Hepatic stellate cell (primary cell): Measurements from ENCODE around the gene SOX8.
A peak's percentile ranks its signal among the peaks of the same experiment; 100 is the strongest.
"Not testable (repeated sequence)": the region's sequence is repeated elsewhere in the genome, so short reads cannot be mapped to it uniquely, and the experiment has no call there.

ENCODE experiments used
- DNase-seq: peaks from one replicate; pipeline ENCODE4 v3.0.0; 2011; ENCODE audit warnings: low spot score

The SOX8 gene

DNA sequence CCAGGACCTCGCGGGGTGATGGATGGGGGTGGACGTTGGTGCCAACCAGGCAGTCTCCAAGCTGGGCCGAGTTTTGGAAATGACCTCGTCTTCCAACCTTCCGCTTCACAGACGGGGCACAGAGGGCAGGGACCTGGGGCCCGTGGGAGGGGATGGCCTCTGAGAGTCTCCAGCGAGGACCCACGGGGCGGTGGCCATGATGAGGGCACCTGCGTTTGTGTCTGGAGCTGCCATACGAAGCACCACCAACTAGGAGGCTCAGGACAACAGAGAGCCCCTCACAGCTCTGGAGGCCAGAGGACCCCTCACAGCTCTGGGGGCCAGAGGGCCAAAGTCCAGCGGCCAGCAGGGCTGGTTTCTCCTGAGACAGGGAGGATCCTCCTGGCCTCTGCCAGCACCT lies 26.5 kb downstream of the SOX8 start:
- DNase-seq: no peak

DNA sequence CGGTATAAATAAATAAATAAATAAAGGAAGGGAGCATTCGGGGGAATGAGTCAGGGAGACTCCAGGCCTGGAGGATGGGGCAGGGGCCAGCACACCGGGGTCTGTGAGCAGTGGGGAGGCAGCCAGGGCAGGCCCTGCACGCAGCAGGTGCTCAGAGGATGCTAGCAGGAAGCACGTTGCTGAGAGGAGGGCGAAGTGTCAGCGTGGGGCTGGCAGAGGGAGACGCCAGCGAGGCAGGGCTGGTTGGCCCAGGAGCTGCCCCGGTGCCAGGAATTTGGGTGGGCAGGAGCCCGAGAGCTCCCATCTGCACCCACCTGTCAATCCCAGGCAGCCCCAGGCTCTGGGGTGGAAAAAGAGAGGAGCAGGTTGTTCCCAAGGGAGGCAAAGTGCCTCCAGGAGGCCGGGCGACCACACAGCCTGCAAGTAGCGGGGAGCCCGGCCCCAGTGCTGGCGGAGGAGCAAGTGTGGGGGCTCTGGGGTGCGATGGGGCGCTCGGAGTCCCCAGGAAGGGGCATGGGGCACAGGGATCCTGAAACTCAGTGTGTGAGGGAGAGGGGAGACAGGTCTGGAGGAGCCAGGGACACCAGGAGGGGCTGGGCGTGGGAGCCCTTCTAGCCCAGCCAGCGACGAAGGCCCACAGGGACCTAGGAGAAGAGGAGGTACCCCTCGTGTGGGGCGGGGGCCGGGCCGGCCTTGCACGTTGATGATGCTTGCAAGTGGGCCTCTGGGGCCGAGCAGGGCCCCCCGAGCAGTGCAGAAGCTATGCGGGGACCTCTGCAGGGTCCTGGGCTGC lies 28.0 kb downstream of the SOX8 start:
- DNase-seq: no peak

DNA sequence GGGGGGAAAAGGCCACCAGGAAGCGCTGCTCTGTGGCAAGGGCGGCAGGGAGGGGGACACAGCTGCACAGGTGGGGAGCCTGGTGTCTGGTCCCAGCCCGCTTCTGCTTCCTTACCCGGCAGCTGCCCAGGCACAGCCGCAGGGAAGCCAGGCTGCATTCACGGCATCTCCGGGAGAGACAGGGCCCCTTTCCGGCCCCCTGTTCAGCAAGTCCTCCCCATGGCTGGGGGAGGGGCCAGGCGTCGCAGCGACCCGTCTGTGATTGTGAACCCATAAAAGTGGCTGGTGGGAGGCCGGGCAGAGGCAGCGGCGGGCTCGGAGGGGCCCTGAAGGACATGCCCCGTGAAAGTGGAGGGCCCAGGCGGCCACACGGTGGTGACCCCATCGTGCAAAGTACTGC lies 28.7 kb downstream of the SOX8 start:
- DNase-seq: no peak

GRCh38 chr16:1010815-1011214 lies 29.2 kb downstream of the SOX8 start:
- DNase-seq: no peak

GRCh38 chr16:1011316-1012082 lies 29.9 kb downstream of the SOX8 start:
- DNase-seq: no peak

DNA sequence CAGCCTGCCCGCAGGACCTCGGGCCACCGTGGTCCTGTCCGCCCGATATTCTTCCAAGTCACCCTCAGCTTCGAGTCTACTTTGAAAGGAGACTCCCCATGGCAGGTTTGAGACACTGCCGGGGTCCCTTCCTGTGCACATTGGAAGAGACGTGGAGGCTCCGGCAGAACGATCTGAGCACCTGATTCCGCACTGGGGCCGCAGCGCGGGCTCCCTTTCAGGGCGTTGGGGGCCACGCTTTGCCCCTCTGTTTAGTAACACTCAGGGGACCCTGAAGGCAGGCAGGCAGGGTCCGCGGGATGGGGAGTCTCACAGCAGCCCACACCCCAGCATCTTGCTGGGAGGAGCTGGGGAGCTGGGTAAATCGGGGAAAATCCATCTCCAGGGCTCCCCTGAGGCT lies 30.6 kb downstream of the SOX8 start:
- DNase-seq: no peak

GRCh38 chr16:1012722-1013592 lies 31.4 kb downstream of the SOX8 start:
- DNase-seq: no peak

DNA sequence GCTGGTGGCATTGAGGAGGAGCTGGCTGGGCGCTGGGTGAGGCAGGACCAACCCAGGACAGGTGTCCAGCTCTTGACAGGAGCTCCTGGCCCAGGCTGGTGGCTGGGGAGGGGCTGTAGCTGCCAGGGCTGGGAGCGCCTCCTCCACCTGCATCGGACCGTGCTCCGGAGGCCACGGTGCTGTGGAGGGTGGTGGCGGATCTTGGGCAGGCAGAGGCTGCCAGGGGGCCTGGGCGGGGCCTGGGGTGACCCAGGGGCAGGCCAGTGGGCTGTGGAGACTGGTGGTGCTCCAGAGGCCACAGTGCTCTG lies 32.0 kb downstream of the SOX8 start:
- DNase-seq: no peak

GRCh38 chr16:1014221-1014620 lies 32.7 kb downstream of the SOX8 start:
- DNase-seq: no peak

GRCh38 chr16:1014771-1015495 lies 33.4 kb downstream of the SOX8 start:
- no peak for DNase-seq

GRCh38 chr16:1018447-1019198 lies 37.1 kb downstream of the SOX8 start:
- no peak for DNase-seq

DNA sequence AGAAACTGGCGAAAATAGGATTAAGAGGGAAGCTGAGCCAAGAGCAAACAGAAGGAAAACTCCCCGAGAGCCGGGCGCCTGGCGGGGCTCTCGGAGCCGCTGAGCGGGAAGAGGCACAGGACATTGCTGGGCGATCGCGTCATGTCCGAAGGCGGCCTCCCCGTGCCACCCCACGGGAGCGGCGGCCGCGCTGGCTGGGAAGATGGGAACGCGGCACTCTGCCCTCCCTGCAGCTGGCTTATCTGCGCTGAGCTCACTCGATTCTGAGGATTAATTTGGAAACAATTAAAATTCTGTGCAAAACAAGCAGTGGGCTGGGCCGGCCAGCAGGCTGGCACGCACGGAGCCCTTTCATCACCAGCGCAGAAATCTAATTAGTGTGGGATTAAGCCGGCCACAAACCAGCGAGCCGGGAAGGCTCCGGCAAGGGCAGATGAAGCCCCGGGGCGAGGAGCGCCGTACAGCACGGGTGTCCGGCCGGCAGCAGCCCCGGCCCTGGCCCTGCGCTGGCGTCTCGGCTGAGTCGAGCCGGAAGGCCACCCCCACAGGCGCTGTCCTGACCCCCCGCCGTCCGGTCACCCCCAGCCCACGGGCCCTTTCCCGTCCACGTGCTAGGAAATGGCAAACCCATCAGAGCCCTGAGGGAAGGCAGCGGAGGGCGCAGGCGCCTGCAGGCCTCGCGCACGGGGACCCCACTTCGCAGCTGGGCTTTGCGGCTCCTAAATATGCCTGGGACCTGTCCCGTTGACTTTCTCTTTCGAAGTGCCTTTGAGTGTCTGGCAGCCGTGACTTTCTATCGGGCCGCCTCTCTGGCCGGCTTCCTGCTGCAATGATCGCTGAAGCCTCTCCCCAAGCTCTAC lies 37.9 kb downstream of the SOX8 start:
- DNase-seq: peak; percentile 91

DNA sequence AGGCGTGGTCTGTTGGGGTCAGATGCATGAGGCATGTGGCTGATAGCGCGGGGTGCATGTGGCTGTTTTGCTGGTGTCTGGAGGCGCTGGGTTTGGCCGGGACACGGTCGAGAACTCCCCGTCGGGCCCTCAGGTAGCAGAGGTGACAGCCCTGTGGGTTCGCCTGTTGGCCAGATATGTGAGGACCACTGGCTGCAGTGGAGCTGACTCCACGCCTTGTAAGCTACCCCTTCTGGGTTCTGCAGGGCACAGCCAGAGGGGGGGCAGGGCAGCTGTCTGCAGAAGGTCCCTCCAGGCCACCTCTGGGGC lies 38.5 kb downstream of the SOX8 start:
- DNase-seq: no peak

DNA sequence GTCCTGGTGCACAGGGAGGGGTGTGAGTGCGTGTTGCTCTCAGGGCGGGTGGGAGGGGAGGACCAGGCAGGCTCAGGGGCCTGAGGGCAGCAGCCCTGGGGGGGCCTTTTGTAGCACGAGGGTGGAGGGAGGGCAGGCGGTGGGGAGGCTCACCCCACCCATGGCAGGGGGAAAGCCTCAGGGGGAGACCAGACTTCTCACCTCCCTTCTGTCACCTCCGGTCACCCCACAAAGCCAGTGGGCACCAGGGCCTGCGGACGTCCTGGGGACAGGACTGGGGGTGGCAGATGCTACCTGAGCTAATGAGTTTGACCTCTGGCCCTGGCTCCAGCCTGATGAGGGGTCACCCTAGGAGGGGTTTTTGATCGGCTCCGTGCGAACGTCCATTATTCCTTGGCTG lies 39.0 kb downstream of the SOX8 start:
- no peak for DNase-seq

GRCh38 chr16:1021553-1022160 lies 40.1 kb downstream of the SOX8 start:
- DNase-seq: no peak

GRCh38 chr16:1022466-1022865 lies 40.9 kb downstream of the SOX8 start:
- no peak for DNase-seq

DNA sequence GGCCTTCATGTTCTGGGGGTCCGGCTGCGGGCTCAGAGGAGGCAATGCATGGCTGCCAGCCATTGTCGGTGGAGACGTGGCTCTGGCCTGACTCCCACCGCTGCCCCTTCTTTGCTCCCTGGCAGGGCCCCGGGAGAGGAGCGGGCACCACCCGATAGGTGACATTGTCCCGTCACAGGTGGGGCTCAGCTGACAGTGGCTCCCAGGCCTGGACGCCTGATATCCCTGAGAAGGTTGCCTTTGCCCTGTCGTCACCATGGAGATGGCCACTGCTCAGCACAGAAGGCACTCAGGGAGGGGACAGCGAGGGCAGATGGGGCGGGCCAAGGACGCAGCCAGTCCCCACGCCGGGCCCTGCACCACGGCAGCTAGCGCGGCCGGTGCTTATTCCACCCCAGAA lies 42.6 kb downstream of the SOX8 start:
- DNase-seq: no peak

DNA sequence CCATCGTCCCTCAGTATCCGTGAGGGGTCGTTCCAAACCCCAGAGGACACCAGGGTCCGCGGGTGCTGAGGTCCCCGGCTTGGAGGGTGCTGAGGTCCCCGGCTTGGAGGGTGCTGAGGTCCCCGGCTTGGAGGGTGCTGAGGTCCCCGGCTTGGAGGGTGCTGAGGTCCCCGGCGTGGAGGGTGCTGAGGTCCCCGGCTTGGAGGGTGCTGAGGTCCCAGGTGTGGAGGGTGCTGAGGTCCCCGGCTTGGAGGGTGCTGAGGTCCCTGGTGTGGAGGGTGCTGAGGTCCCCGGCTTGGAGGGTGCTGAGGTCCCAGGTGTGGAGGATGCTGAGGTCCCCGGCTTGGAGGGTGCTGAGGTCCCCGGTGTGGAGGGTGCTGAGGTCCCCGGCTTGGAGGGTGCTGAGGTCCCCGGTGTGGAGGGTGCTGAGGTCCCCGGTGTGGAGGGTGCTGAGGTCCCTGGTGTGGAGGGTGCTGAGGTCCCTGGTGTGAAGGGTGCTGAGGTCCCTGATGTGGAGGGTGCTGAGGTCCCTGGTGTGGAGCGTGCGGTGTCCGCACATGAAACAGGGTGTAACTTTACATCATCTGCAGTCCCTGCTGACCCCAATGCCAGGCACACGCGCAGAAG lies 43.7 kb downstream of the SOX8 start:
- not testable (repeated sequence) for DNase-seq

DNA sequence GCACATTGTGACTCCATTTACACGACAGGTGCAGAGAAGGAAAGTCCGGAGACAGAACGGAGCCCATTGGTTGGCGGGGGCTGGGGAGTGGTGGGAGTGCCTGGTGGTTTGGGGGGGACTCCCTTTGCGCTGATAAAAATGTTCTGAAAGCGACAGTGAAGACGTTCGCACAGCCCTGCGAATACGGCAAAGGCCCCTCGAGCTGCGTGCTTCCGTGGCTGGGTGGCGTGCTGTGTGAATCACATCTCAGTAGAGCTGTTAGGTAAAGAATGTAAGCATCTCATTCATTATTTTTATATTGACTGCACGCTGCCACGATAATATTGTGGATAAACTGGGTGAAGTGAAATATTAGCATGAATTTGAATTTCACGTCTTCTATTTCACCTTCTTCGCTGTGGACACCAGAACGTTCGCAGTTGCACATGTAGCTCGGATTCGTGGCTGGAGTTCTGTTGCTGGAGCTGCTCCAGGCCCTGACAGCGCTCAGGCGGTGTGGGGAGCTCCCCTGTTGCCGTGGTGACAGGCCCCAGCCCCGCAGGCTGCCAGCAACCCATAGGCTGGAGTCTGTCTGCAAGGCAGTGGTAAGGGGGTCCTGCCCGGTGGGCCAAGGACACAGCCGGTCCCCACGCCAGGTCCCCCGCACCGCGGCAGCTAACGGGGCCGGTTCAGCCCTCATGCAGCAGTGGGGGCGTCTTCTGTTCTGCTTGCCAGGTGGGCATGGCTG lies 44.6 kb downstream of the SOX8 start:
- no peak for DNase-seq
